GM21381 (cell line): Measurements from ENCODE around the gene GOSR1.
"Not testable (repeated sequence)": the region's sequence is repeated elsewhere in the genome, so short reads cannot be mapped to it uniquely, and the experiment has no call there.

ENCODE experiments used
- ATAC-seq: cut with Tn5 transposase; IDR thresholded peaks from one replicate; pipeline ENCODE4 v1.9.1; 2021; ENCODE audit warnings: mild to moderate bottlenecking, moderate library complexity; ENCODE audit not compliant: unreplicated experiment

Gene GOSR1

GRCh38 chr17:30560117-30561026 is 83.2 kb downstream of the GOSR1 start:
- not testable (repeated sequence) for ATAC-seq

GRCh38 chr17:30561766-30562165 is 84.6 kb downstream of the GOSR1 start:
- not testable (repeated sequence) for ATAC-seq

- not testable (repeated sequence) for ATAC-seq
Observed at GRCh38 chr17:30563131-30563904, 86.1 kb downstream of the GOSR1 start.

GRCh38 chr17:30563905-30564390 is 86.7 kb downstream of the GOSR1 start:
- not testable (repeated sequence) for ATAC-seq

- ATAC-seq = not testable (repeated sequence)
Observed at GRCh38 chr17:30564422-30565072, 87.3 kb downstream of the GOSR1 start.

GRCh38 chr17:30565073-30565935 is 88.1 kb downstream of the GOSR1 start:
- no peak for ATAC-seq

- ATAC-seq = not testable (repeated sequence)
Observed at GRCh38 chr17:30566104-30566503, 88.9 kb downstream of the GOSR1 start.

- not testable (repeated sequence) for ATAC-seq
Observed at GRCh38 chr17:30566516-30567225, 89.5 kb downstream of the GOSR1 start.

- no peak for ATAC-seq
Observed at GRCh38 chr17:30567231-30568116, 90.3 kb downstream of the GOSR1 start.

GRCh38 chr17:30568117-30568430 is 90.9 kb downstream of the GOSR1 start:
- ATAC-seq = no peak

- not testable (repeated sequence) for ATAC-seq
Observed at GRCh38 chr17:30569531-30570175, 92.4 kb downstream of the GOSR1 start.

- no peak for ATAC-seq
Observed at GRCh38 chr17:30570191-30570590, 93.0 kb downstream of the GOSR1 start.

GRCh38 chr17:30570596-30571265 is 93.5 kb downstream of the GOSR1 start:
- ATAC-seq = no peak

- ATAC-seq = not testable (repeated sequence)
Observed at GRCh38 chr17:30571404-30571803, 94.2 kb downstream of the GOSR1 start.

- no peak for ATAC-seq
Observed at GRCh38 chr17:30571921-30572320, 94.7 kb downstream of the GOSR1 start.

GRCh38 chr17:30572651-30573554 is 95.7 kb downstream of the GOSR1 start:
- not testable (repeated sequence) for ATAC-seq
